ENCODE measurements around the gene CRACR2A. TPM values are rescaled to one million over a fixed set of nuclear protein-coding genes. Genes with fewer than 3 reads are reported as not detected.

Gene CRACR2A
- total and polyA plus RNA-seq, 2 of the 8 experiments (the other 6 are each of a cell fraction or from before 2014, with no cell fraction given) = 0.85 to 3.2 TPM

DNA sequence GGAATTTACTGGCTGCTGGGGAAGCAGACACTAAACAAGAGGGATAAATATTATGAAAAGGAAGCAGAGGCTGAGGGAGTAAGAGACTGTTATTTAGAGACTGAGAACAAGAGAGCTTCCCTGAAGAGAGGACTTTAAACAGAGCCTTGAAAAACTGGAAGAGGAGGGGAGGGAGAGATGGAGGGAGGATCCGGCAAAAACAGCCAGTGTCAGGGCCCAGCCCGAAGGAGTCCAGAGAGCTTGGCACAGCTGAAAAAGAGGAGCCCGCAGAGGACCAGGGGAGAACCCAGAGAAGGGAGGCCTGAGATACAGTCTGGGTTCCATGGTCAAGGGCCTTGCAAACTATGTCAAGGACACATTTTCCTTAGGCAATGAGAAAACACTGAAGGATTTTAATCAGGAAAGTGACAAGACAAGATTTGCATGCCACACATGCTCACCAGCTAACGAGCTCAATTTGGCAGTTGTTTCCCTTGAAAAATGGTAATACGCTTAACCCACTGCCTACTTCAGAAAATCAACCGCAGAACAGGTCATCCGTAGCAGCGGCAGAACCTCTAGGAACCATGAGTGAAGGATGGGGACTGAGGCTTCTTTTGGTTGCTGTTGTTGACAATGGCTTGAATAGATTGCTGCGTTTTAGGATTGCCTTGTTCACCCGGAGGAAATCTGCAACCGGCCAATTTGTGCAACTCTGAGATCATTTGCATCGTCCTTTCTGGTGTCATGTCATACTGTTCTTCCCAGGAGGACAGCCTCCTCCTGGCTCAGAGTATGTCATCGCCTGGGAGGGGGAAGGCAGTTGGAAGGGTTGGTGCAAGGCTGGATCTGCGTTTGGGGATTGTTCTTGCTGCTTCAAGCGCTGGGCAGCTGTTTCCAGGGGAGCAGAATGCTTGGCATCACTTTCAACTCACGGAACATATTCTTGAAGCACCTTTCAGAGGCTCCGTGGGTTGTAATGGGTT is 153.7 kb downstream of the CRACR2A start:
- no peak overlapping the region for H3K4ac ChIP-seq (replicated peaks; ENCODE audit: insufficient read length, low read depth, low read length)
- no peak overlapping the region for H4K8ac ChIP-seq (ENCODE audit: extremely low read depth, insufficient read depth, low read length)
- H2AK5ac ChIP-seq (ENCODE audit: low read depth, low read length) = no peak overlapping the region
- no peaks in the 10 kb centered on the region for H3K36me3 ChIP-seq (ENCODE audit: control insufficient read depth in 2 of 4, insufficient read depth in 4 of 4, low read length in 3 of 4)
- no peak overlapping the region for H3K4me2 ChIP-seq (ENCODE audit: insufficient read depth in 1 of 2, low read depth in 2 of 2, low read length in 2 of 2)
- no peaks in the 10 kb centered on the region for H3K79me1 ChIP-seq (ENCODE audit: low read depth, low read length)
- FAIRE-seq (no peak), DNase-seq (ENCODE audit: low read depth in 1 of 2, low spot score in 2 of 2) (no peak)
- no peak overlapping the region for H3K9ac ChIP-seq (replicated peaks in 1 of 4; ENCODE audit: extremely low read depth in 1 of 4, low read depth in 3 of 4, low read length in 3 of 4)
- no peak overlapping the region for H2BK5ac ChIP-seq (ENCODE audit: low read depth, low read length)
- CTCF ChIA-PET (ENCODE audit: partially characterized antibody) = interaction anchor here (0.6 to 1.4 kb wide), 5 partner anchors 257 to 908 kb away, joined by 3 to 7 read pairs (median 4); no protein-coding TSS in a partner anchor
- H3K27me3 ChIP-seq (replicated peaks in 1 of 4; ENCODE audit: control insufficient read depth in 3 of 4, extremely low read depth in 1 of 4, insufficient read depth in 3 of 4, low read length in 3 of 4) = no peaks in the 10 kb centered on the region
- H3K4me3 ChIP-seq (ENCODE audit: extremely low read depth in 1 of 4, insufficient read depth in 2 of 4, low read depth in 3 of 4, low read length in 4 of 4) = no peak overlapping the region
- H3K23ac ChIP-seq (ENCODE audit: insufficient read length) = no peak overlapping the region
- H3K9me3 ChIP-seq (ENCODE audit: insufficient read depth in 2 of 2, low read depth in 1 of 2, low read length in 1 of 2) = no peaks in the 10 kb centered on the region
- no peak overlapping the region for H2BK120ac ChIP-seq (replicated peaks; ENCODE audit: low read depth, low read length)
- H3K14ac ChIP-seq (ENCODE audit: insufficient read length) = no peak overlapping the region
- no peak overlapping the region for H4K5ac ChIP-seq (ENCODE audit: insufficient read length, low read depth, low read length)
- H3K23me2 ChIP-seq (ENCODE audit: low read depth, low read length) = no peaks in the 10 kb centered on the region
- no peak overlapping the region for H2BK15ac ChIP-seq (ENCODE audit: low read length)
- H3K56ac ChIP-seq (replicated peaks; ENCODE audit: insufficient read length, low read depth, low read length) = no peak overlapping the region
- POLR2A ChIA-PET (ENCODE audit: partially characterized antibody) = interaction anchor here (1.2 kb wide), 1 partner anchor 9 kb away, joined by 3 read pairs; no protein-coding TSS in a partner anchor
- no peak overlapping the region for H2BK20ac ChIP-seq (ENCODE audit: low read length)
- H3K27ac ChIP-seq (ENCODE audit: low read depth, low read length) = no peak overlapping the region
- H2BK12ac ChIP-seq (ENCODE audit: low read depth, low read length) = no peak overlapping the region
- H3K4me1 ChIP-seq (replicated peaks in 1 of 4; ENCODE audit: control insufficient read depth in 3 of 4, insufficient read depth in 4 of 4, low read length in 3 of 4) = peaks cover 6 to 20% (median 17%) of the 10 kb centered on the region in 4 experiments
- H4K20me1 ChIP-seq (replicated peaks in 1 of 2; ENCODE audit: control insufficient read depth in 1 of 2, insufficient read depth in 2 of 2, low read length in 2 of 2) = no peaks in the 10 kb centered on the region
- WGBS, 2 experiments (ENCODE audit: extremely low coverage in 1 of 2, insufficient coverage in 1 of 2, insufficient read length in 1 of 2, insufficient replicate concordance in 2 of 2, low coverage in 1 of 2, low lambda C conversion rate in 2 of 2, missing lambda C conversion rate in 1 of 2) = 86% methylated on average over 17 of the region's 17 CpGs; no CpG with 5 or more reads in 1 of the 2 experiments
- H4K91ac ChIP-seq (replicated peaks; ENCODE audit: insufficient read length, low read length) = no peak overlapping the region
- no peak overlapping the region for H2AFZ ChIP-seq (ENCODE audit: low read length)
- no peak overlapping the region for H3K18ac ChIP-seq (ENCODE audit: extremely low read depth, low read length)
- no peaks in the 10 kb centered on the region for H3K79me2 ChIP-seq (ENCODE audit: control insufficient read depth in 1 of 2, insufficient read depth in 2 of 2, low read length in 2 of 2)
